Dermis blood vessel endothelial cell (primary cell): ENCODE measurements around the gene IL4R. TPM values are rescaled to one million over a fixed set of nuclear protein-coding genes. Genes with fewer than 3 reads are reported as not detected.
"Not testable (repeated sequence)": the region's sequence is repeated elsewhere in the genome, so short reads cannot be mapped to it uniquely, and the experiment has no call there.

Experiments
- DNase-seq: peaks from one replicate; pipeline ENCODE4 v3.0.0; 2010
- total RNA-seq: library from RNA; depleted of rRNA; stranded (reverse); fragments of >200 nt; gene quantifications from 2 replicates; pipeline ENCODE4 v1.2.3, GENCODE V29; 2014

Gene IL4R
- total RNA-seq, 1 donor from 2014 or later, result 42.9 TPM

GRCh38 chr16:27381974-27382855 lies 68.4 kb downstream of the IL4R start:
- no peak for DNase-seq

DNA sequence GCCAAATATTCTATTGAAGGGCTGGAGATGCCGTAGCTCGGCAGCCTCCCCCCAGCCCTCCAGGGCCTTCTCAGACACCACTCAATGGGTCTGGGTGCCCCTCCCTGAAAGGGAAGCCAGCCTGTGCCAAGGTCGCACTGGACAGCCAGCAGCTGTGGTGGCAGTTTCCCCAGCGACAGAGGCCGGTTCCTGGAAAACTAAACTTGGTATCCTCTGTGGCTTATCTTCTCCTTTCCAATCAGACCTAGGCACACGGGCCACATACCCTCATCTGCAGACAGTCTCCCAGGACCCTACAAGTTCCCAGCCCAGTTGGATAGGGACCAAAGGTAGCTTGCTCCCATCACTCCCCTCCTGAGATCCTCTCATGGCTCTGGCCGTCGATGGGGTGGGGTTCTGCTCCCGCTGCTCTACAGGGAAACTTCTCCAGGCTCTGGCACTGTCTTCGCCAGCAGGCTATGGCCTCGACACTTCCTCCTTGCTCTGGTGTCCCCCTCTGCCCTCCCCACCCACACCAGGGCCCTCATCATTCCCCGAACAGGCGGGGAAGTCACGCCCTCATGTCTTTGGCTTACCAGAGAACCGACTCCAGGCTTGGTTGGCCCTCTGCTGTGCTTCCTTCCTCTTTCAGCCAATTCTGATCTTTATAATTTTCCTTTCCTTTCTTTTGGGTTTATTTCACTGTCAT lies 69.9 kb downstream of the IL4R start:
- no peak for DNase-seq

DNA sequence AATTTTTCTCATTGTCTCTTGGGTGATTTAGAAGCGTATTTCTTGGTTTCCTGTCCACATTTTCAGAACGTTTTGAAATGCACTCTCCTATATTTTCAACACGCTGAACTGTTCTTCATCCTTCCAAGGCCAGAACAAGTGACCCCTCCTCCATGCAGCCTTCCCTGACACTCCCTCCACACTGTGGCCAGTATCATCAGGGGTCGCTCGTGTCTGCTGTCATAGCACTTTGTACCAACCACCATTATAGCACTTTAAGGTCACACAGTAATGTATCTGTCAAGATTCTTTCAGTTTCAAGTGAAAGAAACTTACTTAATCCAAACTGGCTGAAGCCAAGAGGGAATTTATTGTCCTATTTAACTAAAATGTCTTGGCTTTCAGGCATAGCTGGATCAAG lies 70.7 kb downstream of the IL4R start:
- no peak for DNase-seq

DNA sequence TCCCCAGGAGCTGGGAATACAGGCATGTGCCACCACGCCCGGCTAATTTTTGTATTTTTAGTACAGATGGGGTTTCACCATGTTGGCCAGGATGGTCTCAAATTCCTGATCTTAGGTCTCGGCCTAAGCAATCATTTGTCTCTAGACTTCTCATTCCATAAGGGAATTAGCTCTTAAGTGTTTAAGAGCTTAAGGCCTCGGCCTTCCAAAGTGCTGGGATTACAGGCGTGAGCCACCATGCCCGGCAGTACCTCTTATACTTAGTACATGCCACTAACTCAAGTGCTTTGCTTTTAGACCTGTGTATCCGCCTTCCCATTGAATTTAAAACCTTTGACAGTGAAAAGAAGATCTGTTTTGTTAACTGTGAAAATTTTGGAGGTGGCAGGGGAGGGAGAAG lies 71.6 kb downstream of the IL4R start:
- no peak for DNase-seq

- DNase-seq, result no peak
Measured at GRCh38 chr16:27386674-27387073, 72.9 kb downstream of the IL4R start.

DNA sequence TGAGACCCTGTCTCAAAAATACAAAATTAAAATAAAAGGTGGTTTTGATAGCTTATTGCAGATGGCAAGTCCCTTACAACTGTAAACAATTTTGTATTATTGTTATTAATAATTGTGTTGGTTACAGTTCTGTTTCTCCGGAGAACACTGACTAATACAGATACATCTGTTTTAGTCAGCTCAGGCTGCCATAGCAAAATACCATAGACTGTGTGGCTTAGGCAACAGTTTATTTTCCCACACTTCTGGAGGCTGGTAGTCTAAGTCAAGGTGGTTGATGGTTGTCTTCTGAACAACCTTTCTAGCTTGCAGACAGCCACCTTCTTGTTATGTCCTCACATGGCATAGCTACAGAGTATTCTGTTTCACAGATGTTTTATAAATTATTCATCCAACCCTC lies 74.0 kb downstream of the IL4R start:
- DNase-seq, result no peak

DNA sequence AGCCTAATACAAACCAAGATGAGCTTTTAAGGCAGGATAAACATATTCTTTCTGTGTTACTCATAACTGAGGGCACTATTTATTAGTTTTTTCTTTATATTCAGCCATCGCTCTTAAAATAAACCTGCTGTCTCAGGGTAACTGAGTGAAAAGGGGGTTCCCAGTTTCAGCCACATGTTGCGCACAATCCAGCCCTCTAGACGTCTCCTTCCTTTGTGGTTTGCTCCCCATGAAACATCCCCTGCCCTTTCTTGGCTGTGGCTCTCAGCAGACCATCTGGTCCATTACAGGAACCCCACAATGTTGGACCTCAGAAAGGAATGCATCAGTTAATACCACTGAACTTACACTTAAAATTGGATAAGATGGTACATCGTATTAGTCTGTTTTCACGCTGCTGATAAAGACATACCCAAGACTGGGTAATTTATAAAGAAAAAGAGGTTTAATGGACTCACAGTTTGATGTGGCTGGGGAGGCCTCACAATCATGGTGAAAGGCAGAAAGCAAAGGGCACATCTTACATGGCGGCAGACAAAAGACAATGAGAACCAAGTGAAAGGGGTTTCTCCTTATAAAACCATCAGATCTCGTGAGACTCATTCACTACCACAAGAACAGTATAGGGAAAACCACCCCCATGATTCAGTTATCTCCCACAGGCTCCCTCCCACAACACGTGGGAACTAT lies 75.6 kb downstream of the IL4R start:
- DNase-seq, result no peak

DNA sequence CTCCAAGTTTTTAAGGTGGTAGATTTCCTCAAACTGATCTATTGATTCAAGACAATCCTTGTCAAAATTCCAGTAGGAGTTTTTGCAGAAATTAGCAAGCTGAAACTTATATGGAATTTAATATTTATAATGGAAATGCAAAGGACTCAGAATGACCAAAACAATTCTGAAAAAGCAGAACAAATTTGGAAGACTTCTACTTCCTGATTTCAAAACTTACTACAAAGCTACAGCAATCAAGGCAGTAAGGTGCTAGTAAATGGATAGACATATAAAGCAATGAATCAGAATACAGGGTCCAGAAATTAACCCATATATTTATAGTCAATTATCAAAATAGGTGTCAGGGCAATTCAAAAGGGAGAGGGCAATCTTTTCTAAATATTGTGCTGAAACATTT lies 76.4 kb downstream of the IL4R start:
- DNase-seq, result no peak

GRCh38 chr16:27392671-27393070 lies 78.9 kb downstream of the IL4R start:
- DNase-seq, result no peak

- no peak for DNase-seq
Measured at GRCh38 chr16:27394516-27394915, 80.7 kb downstream of the IL4R start.

- DNase-seq, result not testable (repeated sequence)
Measured at GRCh38 chr16:27398341-27398893, 84.6 kb downstream of the IL4R start.

DNA sequence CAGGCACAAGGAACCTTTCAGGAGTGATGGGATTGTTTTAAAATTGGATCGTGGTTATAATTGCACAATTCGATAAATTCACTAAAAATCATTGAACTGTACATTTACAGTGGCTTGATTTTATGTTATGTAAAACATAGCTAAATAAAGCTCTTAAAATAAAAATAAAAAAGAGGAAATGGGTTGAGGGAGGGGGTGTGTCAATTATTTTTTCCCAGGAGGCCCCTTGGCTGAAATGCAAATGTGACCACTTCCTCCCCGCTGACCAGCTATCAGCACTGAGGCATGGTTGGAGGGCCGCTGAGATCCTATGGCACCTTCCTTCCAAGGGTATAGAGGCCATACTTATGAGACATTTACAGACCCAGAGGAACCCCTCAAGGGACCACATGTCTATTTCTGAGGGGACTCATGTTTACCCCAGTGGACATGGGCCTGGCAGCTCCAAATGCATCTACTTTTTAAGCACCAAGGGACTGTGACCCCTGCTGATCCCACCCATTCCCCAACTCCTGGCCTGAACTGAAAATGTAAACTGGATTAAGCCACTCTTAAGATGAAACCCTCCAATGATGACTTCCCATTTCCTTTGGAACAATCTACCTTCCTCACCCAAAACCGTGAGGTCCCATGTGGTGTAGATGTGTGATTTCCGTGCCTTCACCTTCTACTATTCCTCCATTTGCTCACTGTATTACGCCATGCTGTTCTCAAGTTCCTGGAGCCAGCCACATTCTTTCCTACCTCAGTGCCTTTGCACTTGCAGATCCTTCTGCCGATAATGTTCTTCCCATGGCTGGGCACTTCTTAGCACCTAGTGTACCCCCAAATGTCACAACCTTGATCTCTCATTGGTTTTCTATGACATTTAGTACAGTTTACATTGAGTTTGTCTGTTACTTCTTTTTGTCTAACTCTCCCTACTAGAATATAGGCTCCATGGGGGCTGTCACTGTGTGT lies 85.4 kb downstream of the IL4R start:
- no peak for DNase-seq

DNA sequence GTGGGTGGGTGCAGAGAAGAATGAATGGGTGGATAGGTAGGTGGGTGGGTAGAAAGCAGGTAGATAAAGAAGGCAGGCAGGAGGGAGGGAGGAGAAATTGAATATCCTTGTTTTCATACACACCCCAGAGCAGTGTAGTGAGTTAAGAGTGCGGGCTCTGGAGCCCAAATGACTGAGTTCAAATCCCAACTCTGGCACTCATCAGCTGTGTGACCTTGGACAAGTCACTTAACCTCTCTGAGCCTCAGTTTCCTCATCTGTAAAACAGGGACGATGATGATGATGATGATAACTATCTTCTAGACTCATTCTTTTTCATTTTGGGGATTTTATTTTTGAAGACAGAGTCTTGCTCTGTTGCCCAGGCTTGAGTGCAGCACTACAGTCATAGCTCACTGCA lies 86.2 kb downstream of the IL4R start:
- no peak for DNase-seq

DNA sequence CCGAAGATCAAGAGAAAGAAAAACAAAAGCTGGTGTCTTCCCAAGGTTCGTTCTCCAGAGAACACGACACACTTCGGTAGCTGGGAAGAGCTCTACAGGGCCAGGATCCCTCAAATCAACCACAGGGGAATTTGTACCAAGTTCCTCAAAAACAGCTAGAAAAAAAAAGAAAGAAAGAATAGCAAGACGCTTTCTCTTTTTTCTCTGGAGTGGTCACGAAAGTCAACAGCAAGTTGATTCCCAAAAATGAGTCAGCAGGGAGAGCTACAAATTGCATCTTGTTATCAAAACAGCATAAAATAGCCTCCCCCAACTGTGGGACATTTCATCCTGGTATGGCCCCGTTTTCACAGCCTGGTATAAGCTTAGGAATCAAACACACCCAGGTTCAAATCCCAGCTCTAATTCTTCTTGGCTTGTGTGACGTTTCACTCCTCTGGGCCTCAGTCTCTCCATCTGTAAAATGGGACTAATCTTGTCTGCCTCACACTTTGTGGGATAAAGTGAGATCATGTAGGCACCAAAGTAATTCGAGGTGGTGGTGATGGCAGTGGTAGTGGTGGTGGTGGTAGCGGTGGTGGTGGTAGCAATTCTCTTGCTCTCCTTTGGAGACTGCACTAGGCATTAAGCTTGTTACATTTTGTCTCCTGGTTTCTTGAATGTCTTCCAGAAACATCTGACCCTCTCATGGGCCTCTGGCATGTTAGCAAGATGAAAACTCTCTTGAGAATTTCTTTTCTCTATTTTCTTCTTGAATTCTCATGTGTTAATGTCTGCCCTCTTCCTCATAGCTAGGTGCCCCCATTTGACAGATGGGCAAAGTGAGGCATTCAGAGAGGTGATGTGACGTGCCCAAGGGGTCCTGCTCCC lies 87.2 kb downstream of the IL4R start:
- DNase-seq, result no peak

DNA sequence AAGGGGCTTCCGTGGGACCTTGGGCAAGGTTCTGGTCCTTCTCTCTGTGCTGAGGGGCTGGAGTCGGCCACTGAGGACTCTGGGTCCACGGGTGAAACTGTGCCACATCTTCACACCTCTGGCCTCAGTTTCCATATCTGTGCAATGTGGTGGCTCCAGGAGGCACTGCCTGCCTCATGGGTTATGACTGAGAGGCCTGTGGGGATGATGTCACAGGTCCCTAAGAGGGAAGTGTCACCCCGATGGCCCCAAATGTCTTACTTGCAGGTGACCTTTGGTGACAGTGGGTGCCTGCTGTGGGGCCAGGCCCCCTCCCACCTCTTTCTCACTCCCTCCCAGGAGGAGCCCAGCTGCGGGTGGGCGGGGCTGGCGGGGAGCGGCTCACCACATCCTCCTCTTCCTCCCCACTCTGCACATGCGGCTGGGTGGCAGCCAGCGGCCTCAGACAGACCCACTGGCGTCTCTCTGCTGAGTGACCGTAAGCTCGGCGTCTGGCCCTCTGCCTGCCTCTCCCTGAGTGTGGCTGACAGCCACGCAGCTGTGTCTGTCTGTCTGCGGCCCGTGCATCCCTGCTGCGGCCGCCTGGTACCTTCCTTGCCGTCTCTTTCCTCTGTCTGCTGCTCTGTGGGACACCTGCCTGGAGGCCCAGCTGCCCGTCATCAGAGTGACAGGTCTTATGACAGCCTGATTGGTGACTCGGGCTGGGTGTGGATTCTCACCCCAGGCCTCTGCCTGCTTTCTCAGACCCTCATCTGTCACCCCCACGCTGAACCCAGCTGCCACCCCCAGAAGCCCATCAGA lies 88.2 kb downstream of the IL4R start, which contains the start of gene IL21R:
IL21R (plus strand) TSS at position 407 of the 801 bp plus-strand sequence. CDS start 27,898 bp downstream, outside the sequence.
- DNase-seq, result peak; percentile 17

DNA sequence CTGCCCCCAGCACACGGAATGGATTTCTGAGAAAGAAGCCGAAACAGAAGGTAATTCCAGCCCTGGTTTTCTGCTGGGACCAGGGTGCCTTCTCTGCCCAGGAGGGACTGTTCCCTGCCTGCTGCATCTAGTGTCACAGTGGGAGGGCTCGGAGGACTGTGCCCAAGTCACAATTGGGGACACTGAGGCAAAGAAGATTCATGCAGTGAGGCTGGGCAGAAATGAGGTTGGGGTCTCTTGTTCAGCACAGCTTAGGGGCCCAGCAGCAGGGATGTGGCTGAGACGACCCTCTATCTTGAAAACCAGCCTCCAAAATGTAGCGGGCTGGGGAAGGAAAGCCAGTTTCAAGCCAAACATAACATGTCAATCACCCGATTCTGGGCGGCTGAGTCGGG lies 88.8 kb downstream of the IL4R start:
- DNase-seq, result no peak

GRCh38 chr16:27402964-27403600 lies 89.3 kb downstream of the IL4R start:
- DNase-seq, result no peak

DNA sequence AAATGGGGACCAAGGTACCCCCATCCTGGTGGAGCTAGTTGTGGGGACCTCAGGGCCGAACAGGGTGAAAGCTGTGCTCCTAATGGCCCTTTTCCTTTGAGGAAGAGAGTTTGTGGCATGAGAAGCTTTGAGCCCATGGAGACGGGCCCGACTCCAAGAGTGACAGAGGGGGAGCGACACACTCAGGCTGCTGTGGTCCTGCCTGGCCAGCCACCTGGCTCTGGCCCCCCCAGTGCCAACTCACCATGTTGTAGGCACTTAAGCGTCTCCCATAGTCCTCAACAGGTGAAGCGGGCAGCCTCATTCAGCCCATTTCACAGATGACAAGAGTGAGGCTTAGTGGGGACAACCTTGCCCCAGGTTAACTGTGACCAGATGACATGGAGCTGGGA lies 89.8 kb downstream of the IL4R start:
- no peak for DNase-seq

DNA sequence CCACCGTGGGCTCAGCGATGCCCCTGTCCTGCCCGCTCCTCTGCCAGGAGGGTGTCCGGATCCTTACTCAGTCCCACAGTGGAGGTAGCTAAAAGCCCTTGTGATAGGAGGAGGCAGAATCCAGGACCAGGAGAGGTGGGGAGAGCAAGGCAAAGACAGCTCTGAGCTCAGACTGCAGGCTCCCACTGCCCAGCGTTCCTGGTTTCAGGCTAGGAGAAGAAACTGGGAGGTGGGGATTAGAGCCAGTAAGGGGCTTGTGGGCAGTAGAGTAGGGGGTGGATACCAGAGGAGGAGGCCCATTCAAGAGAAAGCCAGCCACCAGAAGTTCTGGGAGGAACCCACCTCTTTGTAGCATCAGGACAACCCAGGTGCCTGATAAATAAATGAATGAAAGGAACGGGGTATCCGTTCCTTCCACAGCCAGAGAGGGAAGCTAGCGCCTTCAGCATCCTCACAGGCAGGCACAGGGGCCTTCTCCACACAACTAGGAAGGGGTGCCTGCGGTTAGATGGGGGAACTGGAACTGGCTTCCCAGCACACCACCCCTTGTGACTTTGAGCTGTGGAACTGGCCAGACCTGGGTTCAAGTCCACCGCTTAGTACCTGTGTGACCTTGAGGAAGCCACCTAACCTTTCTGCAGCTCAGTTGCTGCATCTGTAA lies 90.5 kb downstream of the IL4R start:
- DNase-seq, result no peak
